Activated CD4-positive, alpha-beta T cell treated with anti-CD3 and anti-CD28 coated beads for 4 hours (primary cell): ENCODE measurements around the gene PLEKHM2.
A peak's percentile ranks its signal among the peaks of the same experiment; 100 is the strongest.
"Not testable (repeated sequence)": the region's sequence is repeated elsewhere in the genome, so short reads cannot be mapped to it uniquely, and the experiment has no call there.

Experiments
- DNase-seq, 2 donors: peaks; one replicate each; pipeline ENCODE4 v3.0.0-alpha.2; 2020

PLEKHM2 gene

DNA sequence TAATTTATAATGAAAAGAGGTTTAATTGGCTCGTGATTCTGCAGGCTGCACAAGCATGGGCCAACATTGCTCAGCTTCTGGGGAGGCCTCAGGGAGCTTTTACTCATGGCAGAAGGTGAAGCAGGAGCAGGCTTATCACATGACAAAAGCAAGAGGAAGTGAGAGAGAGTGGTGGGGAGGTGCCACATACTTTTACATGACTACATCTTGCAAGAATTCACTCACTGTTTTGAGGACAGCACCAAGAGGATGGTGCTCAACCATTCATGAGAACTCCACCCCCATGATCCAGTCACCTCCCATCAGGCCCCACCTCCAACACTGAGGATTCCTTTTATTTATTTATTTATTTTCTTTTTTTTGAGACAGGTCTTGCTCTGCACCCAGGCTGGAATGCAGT lies 5.5 kb upstream of the PLEKHM2 start:
- DNase-seq = no peak

DNA sequence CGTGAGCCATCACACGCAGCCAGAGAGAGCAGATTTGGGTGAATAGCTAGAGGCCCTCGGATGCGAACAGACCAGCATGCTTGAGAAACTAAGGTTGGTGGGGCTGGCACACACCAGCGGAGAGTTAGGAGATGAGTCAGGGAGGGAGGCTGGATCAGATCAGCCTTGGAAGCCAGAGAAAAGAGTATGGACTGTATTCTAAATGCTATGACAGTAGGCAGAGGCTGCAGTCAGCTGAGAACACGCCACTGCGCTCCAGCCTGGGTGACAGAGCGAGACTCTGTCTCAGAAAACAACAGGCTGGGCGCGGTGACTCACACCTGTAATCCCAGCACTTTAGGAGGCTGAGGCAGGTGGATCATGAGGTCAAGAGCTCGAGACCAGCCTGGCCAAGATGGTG lies 4.0 kb upstream of the PLEKHM2 start:
- no peak for DNase-seq

- DNase-seq = no peak
These were observed 3.4 kb upstream of the PLEKHM2 start for GRCh38 chr1:15680561-15681348.

DNA sequence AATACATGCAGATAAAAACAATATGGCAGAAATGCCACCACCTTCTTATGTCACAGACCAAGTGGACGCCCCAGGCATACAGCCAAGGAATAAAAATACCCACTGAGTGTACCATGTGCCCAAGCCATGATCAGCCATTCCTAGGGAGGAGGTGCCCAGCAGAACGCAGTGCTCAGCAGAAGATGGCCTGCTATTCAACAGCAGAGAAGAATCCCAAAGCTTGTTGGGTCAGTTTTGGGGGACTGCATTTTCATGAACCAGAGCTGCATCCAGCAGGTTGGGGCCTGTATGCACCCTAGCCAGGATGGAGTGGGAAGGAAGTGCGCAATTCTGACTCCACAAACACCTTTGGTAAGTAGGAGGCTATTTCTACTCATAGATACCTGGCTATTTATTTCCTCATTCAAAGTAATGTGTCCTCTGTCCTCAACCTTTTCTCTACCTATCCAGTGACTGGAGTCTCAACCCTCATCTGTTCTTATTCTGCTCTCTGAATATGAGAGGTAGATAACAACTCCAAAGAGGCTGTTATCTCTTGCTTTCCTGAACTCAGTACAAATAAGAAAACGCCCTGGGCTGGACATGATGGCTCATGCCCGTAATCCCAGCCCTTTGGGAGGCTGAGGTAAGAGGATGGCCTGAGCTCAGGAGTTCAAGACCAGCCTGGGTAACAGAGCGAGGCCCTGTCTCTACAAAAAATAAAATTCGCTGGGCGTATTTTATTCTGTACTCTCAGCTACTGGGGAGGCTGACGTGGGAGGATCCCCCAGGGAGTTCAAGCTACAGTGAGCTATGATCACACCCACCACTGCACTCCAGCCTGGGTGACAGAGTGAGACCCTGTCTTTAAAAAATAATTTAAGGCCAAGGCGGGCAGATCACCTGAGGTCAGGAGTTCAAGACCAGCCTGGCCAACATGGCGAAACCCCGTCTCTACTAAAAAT lies 2.5 kb upstream of the PLEKHM2 start:
- no peak for DNase-seq

DNA sequence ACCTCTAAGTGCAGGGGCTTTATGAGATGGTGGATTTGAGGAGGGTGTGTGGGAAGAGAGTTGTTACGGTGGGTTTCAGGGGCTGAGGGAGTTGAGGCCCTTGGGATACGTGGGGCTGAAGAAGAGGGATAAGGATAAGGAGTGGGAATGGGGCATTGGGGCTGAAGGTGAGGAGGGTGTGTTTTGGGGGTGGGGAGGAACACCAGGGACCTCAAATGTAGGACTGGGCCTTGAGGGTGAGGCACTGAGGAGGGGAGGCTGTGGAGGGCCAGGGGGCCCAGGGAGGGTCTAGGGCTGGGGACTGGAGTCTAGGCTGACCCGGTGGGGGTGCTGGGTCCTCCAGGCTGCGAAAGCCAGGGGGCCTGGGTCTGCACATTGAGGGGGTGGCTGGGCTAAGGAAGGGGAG lies 1.2 kb upstream of the PLEKHM2 start:
- DNase-seq = no peak

DNA sequence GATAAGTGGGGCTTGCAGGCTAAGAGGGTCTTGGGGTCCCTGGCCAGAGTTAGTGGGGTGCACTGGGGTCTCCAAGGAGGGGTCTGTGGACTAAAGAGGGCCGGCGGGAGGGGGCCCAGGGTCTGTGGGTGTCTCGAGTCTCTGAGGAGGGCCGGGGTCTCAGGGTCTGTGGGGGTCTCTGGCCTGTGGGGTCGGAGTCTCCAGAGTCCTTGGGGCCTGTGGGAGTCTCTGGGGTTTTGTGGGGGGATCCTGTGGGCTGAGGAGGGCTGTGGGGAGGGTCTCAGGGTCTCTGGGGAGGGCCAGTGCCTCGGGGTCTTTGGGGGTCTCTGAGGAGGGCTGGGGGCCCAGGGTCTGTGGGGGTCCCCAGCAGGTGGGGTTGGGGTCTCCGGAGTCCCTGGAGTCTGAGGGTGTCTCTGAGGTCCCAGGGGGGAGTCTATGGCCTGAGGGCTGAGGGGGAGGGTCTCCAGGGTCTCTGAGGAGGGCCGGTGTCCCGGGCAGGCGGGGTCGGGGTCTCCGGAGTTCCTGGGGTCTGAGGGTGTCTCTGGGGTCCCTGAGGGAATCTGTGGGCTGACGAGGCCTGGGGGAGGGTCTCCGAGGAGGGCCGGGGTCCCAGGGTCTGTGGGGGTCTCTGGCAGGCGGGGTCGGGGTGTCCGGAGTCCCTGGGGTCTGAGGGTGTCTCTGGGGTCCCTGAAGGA lies 628 bp upstream of the PLEKHM2 start:
- no peak for DNase-seq

DNA sequence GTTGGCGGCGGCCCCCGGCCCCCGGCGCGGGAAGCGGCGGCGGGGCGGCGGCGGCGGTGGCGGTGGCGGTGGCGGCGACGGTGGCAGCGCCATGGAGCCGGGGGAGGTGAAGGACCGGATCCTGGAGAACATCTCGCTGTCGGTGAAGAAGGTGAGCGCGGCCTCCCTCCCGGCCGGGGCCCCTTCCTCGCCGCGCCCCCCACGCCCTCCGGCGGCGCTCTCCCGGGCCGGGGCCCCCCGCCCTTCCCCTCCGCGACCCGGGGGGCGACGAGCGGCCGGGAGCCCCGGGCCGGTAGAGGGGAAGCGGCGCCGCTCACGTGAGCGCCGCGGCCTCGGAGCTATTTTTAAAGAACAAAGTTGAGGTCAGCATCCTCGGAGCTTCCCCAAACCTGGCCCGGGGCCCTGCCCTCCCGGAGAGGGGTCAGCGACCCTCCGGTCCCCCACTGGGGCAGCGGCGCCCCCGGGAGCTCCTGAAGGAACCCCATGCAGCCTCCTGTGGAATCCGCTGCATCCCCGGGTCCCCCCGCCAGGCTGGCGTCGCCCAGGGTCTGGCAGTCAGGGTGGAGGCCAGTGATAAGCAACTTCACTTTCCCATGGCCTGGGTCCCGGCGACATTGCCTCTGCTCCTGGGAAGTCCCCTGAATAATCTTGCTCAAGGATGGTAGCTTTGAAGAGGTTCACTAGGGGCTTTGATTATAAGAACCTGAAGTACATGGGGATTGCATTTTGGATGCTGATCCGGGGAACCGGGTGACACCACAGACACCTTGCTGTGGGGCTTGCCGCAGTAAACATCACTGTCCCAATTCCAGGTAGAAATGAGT lies 560 bp downstream of the PLEKHM2 start:
- DNase-seq = peak; percentile 21 to 22

DNA sequence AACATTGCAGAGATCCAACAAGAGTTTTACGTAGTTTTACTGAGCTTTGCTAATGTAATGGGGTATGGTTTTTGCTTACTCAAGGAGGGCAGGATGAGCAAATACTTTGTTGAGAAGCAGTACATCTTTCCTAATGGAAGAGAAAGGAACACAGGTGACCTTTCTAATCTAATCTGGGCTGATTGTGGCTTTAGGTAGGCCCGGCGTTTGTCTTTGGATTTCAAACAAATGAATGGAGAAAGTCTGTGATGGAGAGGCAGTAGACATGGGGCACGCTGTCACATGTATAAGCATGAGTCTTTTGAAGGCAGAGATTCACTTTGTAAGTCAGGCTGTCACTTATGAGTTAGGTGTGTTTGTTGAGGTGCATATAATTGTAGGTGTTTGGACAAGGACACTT lies 1.7 kb downstream of the PLEKHM2 start:
- DNase-seq = no peak

DNA sequence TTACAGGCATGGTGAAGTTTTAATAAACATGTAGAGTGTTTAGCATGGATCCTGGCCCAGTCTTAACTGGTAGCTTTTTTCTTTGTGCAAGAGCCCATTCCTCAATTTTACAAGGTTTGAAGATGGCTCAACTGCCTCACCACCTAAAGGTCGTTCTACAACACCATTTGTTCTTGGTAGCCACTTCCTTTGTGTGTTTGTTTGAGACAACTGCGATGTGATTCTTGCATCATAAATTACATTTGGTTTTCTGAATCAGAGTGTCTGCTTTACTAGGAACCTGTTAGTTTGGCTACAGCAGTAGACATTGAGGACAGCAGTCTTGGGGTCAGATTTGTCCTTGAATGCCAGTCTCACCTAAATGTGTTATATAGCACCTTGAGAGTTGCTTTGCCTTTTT lies 3.3 kb downstream of the PLEKHM2 start:
- no peak for DNase-seq

- DNase-seq = no peak
These were observed 6.2 kb downstream of the PLEKHM2 start for GRCh38 chr1:15690317-15690716.

DNA sequence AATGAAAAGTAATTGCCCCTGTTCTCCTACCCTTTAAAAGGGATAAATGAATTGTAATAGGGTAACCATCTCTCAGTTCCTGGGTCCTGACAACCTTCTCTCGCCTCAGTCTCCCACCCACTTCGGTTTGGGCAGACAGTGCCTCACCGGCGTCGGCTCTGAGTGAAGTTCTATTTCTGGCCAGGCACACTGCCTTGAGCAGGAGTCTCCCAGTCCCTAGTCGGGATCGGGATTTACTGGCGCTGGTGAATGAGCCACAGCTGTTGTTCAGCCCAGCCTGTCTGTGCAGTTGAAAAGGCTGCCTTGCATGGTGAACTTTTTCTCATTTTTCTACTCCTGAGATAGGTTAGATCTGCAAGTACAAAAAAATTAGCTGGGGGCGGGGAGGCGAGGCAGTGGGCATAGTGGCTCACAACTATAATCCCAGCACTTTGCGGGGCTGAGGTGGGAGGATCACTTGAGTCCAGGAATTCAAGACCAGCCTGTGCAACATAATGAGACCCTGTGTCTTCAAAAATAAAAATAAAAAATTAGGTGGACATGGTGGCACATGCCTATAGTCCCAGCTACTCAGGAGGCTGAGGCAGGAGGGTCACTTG lies 7.4 kb downstream of the PLEKHM2 start:
- DNase-seq = no peak

DNA sequence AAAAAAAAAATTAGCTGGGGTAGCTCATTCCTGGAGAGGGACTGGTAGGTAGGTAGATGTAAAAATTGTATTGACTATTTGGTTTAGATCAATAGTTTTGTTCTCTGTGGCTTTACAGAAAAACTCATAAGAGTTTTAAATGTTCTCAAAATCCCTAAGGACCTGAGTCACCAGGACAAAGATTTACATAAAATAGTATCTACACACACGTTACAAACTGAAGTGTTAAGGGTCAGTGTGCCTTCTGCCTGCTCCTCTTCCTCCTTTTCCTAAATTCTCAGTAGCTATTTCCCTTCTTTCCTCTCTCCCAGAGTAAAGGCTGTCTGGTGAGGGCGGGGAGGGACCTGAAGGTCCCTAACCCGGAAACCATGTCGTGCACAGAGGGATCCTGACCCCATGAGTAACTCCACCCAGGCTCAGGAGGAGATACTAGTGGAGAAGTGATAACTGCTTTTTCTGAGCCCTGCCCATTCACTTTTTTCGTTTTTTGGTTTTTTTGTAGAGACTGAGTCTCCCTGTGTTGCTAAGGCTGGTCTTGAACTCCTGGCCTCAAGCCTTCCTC lies 8.1 kb downstream of the PLEKHM2 start:
- DNase-seq = no peak

DNA sequence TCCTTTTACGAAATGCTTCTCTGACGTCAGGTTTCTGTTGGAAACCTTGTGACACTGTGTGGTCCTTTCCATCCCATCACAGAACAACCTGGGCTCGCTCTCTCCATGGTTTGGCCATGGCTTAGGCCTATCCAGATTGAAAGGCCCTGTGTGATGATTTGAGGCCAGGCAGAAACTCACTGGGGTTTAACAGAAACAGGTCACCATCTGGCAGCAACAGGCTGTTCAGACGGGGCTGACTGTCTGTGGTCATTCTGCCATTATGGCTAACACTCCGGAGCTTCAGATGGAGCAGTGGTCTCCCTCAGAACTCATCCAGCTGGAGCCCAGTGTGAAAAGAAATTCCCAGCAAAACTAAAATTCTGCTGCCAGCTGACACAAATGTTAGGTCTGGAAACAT lies 9.3 kb downstream of the PLEKHM2 start:
- no peak for DNase-seq

DNA sequence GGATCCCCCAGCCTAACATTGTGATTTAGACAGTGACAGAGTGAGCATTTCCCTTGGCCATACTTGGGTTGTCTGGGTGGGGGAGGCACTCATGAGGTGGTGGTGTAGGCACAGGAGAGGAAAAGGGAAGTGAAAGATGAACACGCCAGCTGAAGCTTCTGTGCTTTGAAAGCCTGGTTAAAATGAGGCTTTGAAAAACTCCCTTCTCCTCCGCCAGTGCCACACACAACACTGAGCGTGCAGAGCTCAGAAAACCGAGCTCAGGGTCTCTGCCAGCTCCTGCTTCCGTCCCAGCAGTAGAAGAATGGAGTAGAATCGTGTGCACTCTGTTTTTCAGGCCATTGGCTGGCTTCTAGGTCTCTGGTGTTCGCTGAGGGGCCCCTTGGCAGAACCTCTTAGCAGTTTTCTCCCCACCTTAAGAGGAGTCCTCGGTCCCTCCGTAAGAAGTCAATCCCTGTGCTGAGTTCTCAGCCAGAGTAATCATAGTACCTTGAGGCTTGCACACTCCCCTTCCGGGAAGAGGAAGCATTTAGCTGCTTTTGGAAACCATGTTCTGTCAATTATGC lies 12.9 kb downstream of the PLEKHM2 start:
- DNase-seq = peak; percentile 15 to 29

DNA sequence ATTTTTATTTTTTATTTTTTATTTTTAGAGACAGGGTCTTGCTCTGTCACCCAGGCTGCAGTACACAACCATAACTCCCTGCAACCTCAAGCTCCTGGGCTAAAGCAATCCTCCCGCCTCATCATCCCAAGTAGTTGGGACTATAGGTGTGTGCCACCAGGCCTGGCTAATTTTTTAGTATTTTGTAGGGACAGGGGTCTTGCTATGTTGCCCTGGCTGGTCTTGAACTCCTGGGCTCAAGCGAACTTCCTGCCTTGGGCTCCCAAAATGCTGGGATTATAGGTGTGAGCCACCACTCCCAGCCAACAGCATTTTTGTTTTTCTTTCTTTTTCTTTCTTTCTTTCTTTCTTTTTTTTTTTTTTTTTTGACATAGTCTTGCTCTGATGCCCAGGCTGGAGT lies 14.1 kb downstream of the PLEKHM2 start:
- no peak for DNase-seq

DNA sequence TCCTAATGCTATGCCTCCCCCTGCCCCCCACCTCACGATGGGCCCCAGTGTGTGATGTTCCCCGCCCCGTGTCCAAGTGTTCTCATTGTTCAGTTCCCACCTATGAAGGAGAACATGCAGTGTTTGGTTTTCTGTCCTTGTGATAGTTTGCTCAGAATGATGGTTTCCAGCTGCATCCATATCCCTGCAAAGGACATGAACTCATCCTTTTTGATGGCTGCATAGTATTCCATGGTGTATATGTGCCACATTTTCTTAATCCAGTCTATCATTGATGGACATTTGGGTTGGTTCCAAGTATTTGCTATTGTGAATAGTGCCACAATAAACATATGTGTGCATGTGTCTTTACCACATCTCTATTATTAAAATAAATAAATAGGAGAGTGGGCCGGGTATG lies 15.2 kb downstream of the PLEKHM2 start:
- not testable (repeated sequence) for DNase-seq

- no peak for DNase-seq
These were observed 16.4 kb downstream of the PLEKHM2 start for GRCh38 chr1:15700508-15700907.

GRCh38 chr1:15701784-15702183 lies 17.7 kb downstream of the PLEKHM2 start:
- DNase-seq = no peak

DNA sequence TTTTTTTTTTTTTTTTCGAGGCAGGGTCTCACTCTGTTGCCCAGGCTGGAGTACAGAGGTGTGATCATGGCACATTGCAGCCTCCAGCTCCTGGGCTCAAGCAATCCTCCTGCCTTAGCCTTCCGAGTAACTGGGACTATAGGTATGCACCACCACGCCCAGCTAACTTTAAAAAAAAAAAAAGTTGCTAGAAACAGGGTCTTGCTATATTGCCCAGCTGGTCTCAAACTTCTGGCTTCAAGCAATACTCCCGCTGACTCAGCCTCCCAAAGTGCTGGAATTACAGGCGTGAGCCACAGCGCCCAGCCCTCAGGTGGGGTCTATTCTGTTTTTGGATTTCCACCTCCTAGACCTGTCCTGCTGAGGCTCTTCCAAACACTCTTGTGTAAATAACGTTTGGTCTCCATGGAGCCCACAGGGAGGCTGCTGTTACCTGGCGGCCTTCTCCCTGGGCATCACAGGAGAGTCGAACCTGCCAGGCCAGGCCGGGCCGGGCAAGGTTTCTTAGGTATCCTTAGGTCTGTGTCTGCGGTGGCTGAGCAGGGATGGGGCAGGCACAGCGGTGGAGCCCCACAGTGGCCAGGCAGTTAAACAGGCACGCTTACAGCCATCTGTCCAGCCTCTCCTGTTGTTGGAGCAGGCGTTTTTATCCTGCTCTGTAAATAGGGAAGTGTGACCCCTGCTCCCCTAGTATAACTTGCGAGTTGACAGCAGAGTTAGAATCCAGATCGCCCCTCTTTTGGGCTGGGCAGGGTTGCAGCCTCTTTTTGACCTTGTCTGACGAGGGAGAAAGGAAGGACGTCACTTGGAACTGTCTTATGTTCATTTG lies 18.8 kb downstream of the PLEKHM2 start:
- DNase-seq = no peak

DNA sequence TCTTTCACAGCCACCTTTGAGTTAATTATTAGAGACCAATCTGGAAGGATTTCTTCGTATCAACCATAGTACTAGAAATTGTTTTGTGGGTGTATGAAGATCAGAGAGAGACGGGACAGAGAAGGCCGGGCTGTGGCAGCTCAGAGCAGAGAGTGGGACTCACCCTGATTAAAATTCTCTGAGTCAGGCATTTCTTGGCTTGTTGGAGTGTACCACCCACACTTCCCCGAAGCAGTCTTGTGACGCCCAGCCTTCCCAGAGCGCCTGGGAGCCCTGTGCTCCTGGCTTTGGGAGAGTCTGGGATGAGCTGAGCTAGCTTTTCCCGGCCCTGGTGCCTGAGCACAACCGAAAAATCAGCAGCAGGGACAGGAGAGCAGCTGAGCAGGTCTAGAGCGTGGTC lies 19.4 kb downstream of the PLEKHM2 start:
- no peak for DNase-seq
